ENCODE results near the gene RAB28. TPM values are rescaled to one million over a fixed set of nuclear protein-coding genes. Genes with fewer than 3 reads are reported as not detected.
A peak's percentile ranks its signal among the peaks of the same experiment; 100 is the strongest.

The RAB28 gene
- total and polyA plus RNA-seq, 9 of the 15 experiments (the other 6 are each of a cell fraction or from before 2014, with no cell fraction given), result 6.7 to 40.4 (median 23.0) TPM

DNA sequence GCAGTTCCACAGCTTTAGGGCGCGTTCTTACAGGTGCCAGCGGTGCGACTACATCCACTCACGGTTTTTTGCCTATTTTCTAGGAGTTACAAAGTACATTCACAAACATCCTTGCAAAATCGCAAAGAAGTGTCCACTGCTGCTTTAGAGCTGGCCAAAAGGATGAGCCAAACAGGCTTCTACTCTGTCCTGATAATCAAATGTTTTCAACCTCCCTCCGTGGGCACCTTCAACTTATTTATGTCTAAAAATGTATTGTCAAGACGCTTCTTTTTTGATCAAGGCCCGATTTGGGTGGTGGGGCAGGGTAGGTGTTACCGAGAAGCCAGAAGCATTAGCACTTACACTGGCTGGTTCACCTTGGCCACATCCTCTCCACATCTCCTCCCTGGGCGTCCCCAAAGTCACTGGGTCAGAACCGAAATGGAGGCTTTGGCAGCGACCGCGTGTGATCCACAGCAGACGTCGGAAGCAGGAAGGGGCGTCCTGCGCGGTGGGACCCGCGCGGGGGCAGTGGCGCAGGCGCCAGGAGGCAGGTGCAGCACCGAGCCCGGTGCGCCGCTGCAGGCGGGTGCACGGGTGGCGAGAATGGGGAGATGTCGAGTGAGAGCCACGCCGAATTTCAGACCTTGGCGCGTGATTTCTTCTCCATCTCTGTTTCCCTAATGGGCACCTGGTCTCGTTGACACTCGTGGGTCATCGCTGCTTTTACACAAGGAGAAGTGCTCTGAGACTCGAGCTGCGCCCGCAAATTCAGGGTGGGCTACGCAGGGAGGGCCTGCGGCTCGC, 43.2 kb upstream of the RAB28 start:
- POLR2A ChIA-PET, result no interaction called here
- peaks cover 14 to 25% of the 10 kb centered on the region in 2 experiments; a peak in 4 of 5 replicates for H3K4me1 ChIP-seq (replicated peaks in 1 of 2; ENCODE audit: control insufficient read depth in 2 of 2, insufficient read depth in 2 of 2, low read length in 2 of 2)
- H3K4me2 ChIP-seq (ENCODE audit: insufficient read depth, low read length), result no peak overlapping the region
- H3K9ac ChIP-seq (ENCODE audit: insufficient read depth in 1 of 2, low read depth in 2 of 2, low read length in 2 of 2), result no peak overlapping the region
- no peak overlapping the region for H3K27ac ChIP-seq (ENCODE audit: extremely low read depth, low read depth, low read length)
- H3K79me2 ChIP-seq (ENCODE audit: control insufficient read depth, insufficient read depth, low read length), result no peaks in the 10 kb centered on the region
- BruUV-seq (replicated peaks), result no TSS peak
- H3K36me3 ChIP-seq (ENCODE audit: control insufficient read depth, insufficient read depth, low read length), result no peaks in the 10 kb centered on the region
- H3K27me3 ChIP-seq (ENCODE audit: control insufficient read depth in 2 of 2, insufficient read depth in 2 of 2, low read length in 2 of 2), result peaks cover 4 to 42% of the 10 kb centered on the region in 2 experiments; a peak in 4 of 5 replicates
- DNase-seq (ENCODE audit: extremely low read depth in 1 of 4, low spot score in 3 of 4) (peak in 1 of 4 experiments; percentile 4), FAIRE-seq (no peak), ATAC-seq (no peak)
- no peaks in the 10 kb centered on the region for H3K9me1 ChIP-seq (ENCODE audit: control insufficient read depth, insufficient read depth, low read length)
- in situ Hi-C loops (cut with MboI), result no loop called here
- no peak overlapping the region for H3K4me3 ChIP-seq
- no peak overlapping the region for H2AFZ ChIP-seq (ENCODE audit: low read depth, low read length)
- CTCF ChIA-PET (ENCODE audit: low intra/inter-chr PET ratio), result no interaction called here
- TF ChIP-seq, protein P1, sequence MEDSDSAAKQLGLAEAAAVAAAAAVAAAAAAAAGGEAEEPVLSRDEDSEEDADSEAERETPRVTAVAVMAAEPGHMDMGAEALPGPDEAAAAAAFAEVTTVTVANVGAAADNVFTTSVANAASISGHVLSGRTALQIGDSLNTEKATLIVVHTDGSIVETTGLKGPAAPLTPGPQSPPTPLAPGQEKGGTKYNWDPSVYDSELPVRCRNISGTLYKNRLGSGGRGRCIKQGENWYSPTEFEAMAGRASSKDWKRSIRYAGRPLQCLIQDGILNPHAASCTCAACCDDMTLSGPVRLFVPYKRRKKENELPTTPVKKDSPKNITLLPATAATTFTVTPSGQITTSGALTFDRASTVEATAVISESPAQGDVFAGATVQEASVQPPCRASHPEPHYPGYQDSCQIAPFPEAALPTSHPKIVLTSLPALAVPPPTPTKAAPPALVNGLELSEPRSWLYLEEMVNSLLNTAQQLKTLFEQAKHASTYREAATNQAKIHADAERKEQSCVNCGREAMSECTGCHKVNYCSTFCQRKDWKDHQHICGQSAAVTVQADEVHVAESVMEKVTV (CRISPR knock-in tag; IDR thresholded peaks at IDR 0.05), result no peak
- TF ChIP-seq NR3C1 (CRISPR knock-in tag; IDR thresholded peaks at IDR 0.05), result no peak
- TF ChIP-seq SMAD3 (CRISPR knock-in tag; conservative IDR thresholded peaks at IDR 0.05), result no peak
- no peak for TF ChIP-seq NUFIP1 (IDR thresholded peaks at IDR 0.05; ENCODE audit: partially characterized antibody)
- no peak for TF ChIP-seq HOXB6 (CRISPR knock-in tag; IDR thresholded peaks at IDR 0.05; ENCODE audit: borderline replicate concordance)
- TF ChIP-seq CREM (IDR thresholded peaks at IDR 0.05; ENCODE audit: low read depth), result no peak
- no peak for TF ChIP-seq MYBL2 (IDR thresholded peaks at IDR 0.05; ENCODE audit: low read depth)
- no peak for TF ChIP-seq MYBL2 (CRISPR knock-in tag; IDR thresholded peaks at IDR 0.05; ENCODE audit: borderline replicate concordance)
- TF ChIP-seq GATA2 (CRISPR knock-in tag; IDR thresholded peaks at IDR 0.05), result no peak
- TF ChIP-seq ELF1 (tag; IDR thresholded peaks at IDR 0.05), result no peak
- no peak for TF ChIP-seq TARDBP (IDR thresholded peaks at IDR 0.05)
- no peak for TF ChIP-seq POLR2H (tag; IDR thresholded peaks at IDR 0.05; ENCODE audit: low read depth)
- TF ChIP-seq, protein P2, sequence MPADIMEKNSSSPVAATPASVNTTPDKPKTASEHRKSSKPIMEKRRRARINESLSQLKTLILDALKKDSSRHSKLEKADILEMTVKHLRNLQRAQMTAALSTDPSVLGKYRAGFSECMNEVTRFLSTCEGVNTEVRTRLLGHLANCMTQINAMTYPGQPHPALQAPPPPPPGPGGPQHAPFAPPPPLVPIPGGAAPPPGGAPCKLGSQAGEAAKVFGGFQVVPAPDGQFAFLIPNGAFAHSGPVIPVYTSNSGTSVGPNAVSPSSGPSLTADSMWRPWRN (IDR thresholded peaks at IDR 0.05; ENCODE audit: low read depth), result no peak
- H3K9me3 ChIP-seq (replicated peaks; ENCODE audit: control insufficient read depth, insufficient read depth, low read depth, low read length), result no peaks in the 10 kb centered on the region
- intact Hi-C loops (cut with micrococcal nuclease), result no loop called here
- H4K20me1 ChIP-seq (replicated peaks; ENCODE audit: control insufficient read depth, insufficient read depth, low read length), result no peaks in the 10 kb centered on the region
- 50% methylated on average over 28 of the region's 46 CpGs for WGBS (ENCODE audit: insufficient coverage, low coverage, missing lambda C conversion rate)
